Activated CD4-positive, alpha-beta T cell treated with anti-CD3 and anti-CD28 coated beads for 1 hour (primary cell): ENCODE measurements around the gene GRK5.
"Not testable (repeated sequence)": the region's sequence is repeated elsewhere in the genome, so short reads cannot be mapped to it uniquely, and the experiment has no call there.

ENCODE experiments used
- DNase-seq: peaks from one replicate; pipeline ENCODE4 v3.0.0-alpha.2; 2020

GRK5 gene

DNA sequence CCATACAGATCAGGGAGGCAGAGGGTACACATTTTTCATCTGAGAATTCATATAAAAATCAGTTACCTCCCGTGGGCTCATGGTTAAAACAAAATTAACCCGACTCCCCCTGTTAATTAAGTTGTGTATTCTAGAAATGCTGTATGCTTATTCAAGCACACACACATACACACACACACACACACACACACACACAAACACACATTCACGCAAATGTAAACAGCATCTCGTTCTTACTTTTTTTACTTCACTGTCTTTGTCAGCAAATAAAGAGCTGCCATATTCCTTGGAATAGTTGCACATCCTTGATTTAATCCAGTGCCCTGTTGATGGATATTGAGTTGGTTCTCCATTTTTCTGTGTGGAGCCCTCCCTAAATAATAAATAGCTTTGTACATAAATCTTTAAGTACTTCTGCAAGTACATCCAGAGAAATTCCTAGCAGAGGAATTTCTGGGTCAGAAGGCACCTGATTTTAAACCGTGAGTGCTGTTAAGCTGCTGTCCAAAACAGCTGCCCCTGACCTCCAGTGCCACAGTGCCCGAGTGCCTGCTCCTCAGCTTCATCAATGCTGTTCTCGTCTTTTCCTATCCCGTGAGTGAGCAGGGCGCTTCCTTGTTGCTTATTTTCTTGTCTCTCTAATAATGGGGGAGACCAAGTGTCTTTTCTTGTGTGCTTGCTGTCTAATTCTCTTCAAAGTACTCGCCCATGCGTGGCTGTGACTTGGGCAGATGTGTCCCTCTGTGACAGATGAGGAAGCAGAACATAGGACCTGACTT lies 217.9 kb downstream of the GRK5 start:
- no peak for DNase-seq

DNA sequence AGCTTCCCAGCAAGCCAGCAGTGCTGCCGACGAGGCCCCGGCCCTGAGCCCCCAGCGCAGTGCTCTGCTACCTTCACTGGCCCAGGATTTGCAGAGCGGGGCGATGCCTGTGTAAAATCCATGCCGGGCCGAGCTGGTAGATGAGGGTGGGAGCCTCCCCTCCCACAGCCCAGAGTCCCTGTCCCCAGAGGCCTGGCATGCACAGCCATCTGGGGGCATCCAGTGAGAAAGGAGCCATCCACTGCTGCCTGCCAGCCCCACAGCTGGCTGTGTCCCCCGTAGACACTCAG lies 218.5 kb downstream of the GRK5 start:
- no peak for DNase-seq

DNA sequence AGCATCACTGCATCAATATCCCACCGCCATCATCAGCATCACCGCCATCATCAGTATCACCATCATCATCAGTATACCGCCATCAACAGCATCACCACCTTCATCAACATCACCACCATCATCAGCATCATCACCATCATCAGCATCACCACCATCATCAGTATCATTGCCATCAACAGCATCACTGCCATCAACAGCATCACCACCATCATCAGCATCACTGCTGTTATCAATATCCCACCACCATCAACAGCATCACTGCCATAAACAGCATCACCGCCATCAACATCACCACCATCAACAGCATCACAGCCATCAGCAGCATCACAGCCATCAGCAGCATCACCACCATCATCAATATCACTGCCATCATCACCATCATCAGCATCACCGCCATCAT lies 219.3 kb downstream of the GRK5 start:
- DNase-seq: no peak

DNA sequence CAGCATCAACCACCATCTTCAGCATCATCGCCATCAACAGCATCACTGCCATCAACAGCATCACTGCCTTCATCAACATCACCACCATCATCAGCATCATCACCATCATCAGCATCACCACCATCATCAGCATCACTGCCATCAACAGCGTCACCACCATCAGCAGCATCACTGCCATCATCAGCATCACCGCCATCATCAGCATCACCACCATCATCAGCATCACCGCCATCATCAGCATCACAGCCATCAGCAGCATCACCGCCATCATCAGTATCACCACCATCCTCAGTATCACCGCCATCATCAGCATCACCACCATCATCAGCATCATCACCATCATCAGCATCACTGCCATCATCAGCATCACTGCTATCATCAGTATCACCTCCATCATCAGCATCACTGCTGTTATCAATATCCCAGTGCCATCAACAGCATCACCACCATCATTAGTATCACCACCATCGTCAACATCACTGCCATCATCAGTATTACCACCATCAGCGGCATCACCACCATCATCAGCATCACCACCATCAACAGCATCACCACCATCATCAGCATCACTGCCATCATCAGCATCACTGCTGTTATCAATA lies 220.0 kb downstream of the GRK5 start:
- DNase-seq: no peak

DNA sequence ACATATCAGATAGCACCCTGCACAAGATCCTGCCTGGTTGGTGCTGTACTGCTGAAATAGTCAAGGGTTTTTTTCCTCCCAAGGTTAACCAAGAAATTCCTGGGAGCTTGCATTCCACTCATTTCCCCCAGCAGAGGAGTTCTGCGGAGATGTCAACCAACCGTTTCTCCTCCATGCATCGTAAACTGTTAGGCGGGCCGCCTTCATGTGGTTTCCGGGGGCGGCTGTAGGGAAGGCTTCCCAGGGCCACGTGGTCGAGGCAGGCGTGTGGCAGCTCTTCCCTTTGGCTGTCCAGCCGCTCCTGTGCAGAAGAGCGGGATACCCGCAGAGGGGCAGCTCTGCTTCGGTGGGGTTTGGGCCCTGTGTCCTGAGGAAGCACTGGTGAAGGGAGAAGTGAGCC lies 221.4 kb downstream of the GRK5 start:
- no peak for DNase-seq

DNA sequence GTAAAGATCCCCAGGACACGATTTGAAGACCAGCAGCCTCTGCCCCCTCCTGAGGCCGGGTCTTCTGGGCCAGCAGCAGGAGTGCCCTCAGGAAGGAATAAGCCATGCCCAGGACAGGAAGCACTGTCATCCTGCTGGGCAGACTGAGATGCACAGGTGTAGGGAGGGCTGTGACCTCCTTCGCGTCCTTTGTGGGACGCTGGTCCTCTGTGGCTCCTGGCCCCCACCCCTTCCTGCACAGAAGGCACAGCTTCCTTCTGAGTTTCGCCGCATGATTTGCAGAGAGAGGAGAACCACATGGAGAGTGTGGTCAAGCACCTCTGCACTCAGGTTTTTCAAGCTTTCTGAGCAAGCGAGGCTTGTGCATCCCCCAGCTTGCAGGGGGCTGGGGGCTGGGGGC lies 222.4 kb downstream of the GRK5 start:
- no peak for DNase-seq

DNA sequence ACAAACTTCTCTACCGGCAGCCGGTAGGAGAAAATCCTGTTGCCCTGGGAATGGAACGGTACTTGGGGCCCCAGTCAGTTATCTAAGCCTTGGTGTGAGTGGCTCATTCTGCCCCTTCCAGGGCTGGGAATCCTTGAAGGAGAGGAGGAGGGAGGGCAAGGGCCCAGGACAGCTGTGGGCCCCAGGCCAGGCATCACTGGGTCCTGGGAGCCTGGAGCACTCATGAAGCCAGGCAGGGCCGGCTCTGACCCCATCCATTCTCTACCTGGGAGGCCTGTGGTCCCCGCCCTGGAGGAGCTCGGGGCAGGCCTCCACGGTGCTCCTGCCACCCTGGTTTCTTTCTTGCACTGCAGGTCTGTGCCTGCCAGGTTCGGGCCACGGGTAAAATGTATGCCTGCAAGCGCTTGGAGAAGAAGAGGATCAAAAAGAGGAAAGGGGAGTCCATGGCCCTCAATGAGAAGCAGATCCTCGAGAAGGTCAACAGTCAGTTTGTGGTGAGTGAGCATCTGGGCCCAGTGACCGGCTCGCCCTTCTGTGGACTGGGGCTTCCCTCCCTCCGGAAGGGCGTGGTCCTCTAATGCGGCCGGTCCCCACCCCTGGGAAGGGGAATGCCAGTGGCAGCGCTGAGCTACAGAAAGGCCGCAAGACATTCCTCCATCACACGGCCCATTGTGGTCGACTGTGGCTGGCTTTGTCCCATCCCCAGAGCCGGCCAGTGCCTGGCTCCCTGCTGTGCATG lies 223.8 kb downstream of the GRK5 start:
- no peak for DNase-seq

DNA sequence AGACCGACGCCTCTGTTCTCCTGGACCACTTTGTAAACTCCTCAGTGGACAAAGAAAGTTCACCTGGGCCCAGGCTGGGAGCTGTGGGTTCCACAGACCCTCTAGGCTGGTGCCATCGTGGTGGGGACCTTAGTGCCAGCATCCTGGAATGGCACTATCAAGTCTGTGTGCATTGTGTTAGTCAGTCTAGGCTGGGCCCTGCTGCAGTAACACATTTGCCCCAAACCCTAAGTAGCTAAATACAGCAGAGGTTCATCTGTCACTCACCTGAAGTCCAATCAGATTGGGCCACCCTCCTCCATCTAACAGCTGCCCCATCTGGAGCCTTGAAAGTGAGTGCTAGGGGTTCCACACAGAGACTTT lies 224.4 kb downstream of the GRK5 start:
- DNase-seq: no peak

DNA sequence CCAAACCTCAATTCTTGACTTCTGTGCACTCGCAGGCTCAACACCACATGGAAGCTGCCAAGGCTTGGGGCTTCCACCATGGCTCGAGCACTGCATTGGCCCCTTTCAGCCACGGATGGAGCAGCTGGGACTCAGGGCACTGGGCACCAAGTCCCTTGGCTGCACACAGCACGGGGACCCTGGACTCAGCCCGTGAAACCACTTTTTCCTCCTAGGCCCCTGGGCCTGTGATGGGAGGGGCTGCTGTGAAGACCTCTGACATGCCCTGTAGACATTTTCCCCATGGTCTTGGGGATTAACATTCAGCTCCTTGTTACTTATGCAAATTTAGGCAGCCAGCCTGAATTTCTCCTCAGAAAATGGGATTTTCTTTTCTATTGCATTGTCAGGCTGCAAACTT lies 227.6 kb downstream of the GRK5 start:
- DNase-seq: not testable (repeated sequence)

DNA sequence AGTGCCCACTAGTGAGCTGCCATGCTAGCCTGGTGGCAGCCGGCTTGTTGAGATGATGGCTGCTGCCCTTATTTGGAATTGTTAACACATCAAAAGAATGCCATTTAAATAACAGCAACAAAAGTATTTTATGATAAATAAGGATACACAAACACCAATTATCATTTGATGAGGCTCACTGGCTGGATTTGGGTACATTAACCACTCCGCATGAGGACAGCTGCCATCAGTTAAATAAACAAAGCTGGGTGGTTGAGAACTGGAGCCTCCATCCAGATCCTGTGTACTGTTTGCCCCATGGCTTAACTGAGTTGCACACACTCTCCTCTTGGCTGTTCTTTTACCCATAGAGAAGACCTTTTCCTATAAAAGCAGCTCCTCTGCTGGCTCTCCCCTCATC lies 231.3 kb downstream of the GRK5 start:
- DNase-seq: no peak

DNA sequence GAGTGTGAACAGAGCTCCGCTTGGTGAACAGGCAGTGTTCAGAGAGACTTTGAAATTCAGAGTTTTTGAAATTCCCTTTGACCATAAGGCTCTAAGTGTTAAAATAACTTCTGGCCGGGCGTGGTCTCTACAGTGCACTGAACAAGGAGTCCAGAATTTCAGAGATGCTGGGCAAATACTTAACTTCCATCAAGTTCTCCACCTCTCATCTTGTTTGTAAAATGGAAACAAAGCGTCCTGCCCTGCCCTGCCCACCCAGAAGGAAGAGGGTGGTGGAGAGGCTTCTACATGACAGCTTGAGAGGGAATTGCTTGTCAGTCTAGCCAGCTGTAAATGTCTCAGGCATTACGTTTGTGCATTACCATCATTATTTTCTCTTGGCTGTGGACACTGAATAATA lies 232.6 kb downstream of the GRK5 start:
- DNase-seq: no peak

DNA sequence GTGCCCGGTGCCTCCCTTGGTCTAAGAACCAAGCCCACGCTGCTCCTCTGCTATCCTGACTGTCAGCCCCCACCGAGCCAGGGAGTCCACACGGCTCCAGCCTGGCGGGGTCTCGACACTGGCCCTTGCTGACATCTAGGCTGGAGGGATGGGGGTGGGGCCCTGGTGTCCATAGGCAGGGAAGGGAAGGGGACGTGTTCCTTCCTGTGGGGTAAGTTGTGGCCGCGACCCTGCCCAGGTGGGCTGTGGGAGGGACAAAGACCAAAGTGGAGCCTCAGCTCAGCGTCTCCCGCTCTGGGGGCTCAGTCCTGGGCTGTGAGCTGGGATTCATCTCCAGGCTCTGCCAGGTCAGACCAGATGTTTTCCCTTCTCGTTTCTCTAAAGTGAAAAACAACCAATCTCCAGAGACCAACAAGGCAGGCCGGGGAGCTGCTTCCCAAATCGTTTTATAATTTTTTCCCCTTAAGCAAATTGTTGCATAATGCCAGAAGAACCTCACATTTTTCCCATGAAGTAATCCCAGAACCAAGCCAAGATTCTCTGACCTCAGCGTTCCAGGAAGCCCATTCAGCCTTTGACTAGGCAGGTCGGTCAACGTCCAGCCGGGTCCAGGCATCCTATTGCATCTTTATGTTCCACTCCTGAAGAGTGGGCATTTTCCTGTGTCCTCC lies 233.9 kb downstream of the GRK5 start:
- no peak for DNase-seq

DNA sequence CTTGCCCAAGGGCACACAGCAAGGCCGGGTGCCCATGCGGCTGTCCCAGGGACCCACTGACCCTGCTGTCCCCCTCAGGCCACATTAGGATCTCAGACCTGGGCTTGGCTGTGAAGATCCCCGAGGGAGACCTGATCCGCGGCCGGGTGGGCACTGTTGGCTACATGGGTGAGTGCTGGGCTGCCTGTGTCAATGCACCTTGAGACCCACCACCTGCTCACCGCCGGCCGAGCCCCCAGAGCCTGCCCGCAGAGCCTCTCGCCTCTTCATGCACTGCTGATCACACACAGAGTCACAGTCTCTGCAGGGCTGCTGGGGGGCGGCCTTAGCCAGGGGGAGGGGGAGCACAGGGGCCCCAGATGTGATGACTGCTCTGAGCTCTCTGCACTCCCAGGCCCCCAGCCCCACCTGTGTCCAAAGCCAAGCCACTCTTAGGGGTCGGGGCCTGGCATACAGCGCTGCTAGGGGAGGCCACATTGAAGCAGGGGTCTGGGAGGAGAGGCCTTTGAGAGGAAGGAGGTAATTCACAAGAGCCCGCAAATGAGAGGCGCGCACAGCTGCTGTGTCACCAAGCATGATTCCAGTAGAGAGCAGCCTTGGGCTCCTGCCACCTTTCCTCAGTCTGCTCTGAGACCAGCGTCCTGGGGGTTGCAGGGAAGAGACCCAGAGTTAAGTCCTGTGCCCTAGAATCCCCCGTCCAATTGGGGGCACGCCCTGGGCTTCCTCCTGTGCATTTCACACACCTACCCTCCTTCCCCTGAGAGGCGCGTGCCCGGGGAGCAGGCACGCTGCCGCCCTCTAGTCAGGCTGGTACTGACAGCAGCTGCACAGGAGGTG lies 234.8 kb downstream of the GRK5 start:
- no peak for DNase-seq

DNA sequence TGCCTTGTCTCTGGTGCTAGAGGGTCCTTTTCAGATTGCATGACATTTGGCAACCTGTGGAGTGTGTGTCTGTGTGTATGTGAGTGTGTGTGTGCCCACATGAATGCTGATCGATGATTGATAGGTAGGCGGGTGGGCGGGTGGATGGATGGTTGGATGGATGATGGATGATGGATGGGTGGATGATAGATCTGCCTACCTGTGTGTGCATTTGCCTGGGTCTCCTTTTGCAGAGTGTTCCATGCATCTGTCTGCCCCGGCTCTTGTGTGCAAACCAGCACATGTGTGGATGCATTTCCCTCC lies 235.3 kb downstream of the GRK5 start:
- DNase-seq: no peak

DNA sequence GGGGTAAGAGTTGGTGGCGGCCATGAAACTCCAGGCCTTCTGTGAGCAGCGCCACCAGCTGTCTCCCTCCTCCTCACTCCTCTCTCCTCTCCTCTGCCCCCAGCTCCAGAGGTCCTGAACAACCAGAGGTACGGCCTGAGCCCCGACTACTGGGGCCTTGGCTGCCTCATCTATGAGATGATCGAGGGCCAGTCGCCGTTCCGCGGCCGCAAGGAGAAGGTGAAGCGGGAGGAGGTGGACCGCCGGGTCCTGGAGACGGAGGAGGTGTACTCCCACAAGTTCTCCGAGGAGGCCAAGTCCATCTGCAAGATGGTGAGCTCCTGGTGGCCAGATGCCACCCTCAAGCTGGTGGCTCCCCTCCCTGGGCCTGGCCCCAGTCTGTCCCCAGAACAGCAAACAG lies 236.1 kb downstream of the GRK5 start:
- no peak for DNase-seq

DNA sequence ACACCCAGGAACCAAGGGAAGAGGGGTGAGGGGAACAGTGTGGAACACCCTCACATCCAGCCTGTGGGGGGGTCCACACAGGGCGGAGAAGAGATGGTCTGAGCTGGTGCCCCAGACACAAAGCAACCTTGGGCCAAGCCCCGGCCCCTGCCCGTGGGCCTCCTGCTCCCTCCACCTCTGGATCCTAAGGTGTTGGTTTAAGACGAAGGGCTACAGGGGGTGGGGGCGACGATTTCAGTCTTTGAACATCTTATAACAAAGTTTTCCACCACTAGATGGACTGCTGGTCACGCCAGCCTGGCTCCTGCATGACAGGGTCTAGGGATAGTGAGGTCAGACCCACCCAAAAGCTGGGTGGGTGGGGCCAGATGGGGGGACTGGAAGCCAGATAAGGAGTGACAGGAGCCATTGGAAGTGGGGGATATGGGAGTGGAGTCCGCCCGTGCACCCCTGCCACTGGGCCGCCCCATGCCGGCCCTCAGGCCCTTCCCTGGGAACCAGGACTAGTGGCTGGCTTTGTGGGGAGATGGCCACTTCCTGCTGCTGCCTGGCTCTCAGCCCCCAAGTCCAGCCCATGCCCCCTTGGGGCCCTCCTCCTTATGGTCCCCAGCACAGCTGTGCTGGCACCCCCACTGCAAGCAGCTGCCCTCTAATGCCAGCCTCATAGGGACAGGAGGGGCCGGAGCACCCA lies 236.7 kb downstream of the GRK5 start:
- DNase-seq: no peak

DNA sequence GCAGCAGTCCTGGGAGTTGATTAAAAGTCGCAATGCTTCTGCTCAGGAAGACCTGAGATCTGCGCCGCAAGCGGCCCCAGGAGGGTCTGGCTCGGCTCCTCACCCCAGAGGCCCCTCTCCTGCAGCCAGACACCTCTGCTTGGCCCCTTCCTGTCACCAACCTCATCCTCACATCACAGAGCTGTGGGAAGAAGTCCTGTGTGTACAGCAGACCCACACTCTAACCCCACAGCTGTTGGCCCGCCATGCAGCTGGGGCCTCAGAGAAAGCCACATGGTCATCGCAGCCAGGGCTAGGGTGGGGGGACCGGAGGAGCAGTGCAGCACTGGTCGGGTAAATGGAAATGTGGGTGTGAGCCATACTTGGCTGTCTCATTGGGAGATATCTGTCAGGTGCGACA lies 237.5 kb downstream of the GRK5 start:
- DNase-seq: no peak

DNA sequence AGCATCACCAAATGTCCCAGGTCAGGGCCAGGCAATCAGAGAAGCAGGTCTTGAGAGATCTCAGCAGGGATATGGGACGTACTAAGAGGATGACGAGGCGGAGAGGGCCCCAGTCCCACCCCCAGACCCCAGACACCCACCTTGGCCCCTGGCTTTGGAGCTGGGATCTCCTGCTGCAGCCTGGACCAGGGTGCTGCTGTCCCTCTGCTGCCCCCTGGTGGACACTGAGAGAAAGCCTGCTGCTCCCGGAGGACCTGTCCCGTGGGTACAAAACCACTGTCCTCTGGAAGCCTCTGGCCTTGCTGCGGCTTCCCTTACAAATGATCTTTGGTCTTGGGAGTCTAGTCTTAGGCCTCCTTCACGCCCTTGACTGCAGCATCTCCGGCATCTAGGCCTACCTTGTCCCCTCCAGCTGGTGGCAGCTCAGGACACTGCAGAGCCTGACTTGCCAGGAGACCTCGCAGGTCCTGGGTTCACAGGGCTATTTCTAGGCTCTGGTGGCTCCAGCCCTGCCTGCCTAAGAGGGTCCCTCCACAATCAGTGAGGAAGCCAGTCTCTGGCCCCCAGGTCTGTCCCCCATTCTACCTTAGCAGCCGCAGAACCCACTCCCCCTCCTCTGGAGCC lies 238.1 kb downstream of the GRK5 start:
- peak; percentile 78 for DNase-seq

DNA sequence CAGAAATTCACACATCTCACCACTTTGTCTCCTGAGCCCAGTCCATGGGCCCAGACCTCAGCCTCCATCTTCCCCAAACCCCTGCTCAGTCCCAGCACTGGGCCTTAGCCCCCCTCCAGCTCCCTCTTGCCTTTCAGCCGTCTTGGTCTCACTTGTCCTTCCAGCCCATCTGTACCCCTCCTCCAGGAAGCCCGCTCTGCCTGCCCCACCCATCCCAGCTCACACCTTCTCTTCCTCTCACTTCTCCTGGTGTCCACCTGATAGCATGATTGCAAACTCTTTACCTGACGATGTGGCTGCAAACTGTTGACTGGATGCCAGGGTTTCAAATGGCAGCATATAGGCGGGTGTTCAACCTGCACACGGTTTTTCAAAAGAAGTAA lies 238.6 kb downstream of the GRK5 start:
- no peak for DNase-seq

DNA sequence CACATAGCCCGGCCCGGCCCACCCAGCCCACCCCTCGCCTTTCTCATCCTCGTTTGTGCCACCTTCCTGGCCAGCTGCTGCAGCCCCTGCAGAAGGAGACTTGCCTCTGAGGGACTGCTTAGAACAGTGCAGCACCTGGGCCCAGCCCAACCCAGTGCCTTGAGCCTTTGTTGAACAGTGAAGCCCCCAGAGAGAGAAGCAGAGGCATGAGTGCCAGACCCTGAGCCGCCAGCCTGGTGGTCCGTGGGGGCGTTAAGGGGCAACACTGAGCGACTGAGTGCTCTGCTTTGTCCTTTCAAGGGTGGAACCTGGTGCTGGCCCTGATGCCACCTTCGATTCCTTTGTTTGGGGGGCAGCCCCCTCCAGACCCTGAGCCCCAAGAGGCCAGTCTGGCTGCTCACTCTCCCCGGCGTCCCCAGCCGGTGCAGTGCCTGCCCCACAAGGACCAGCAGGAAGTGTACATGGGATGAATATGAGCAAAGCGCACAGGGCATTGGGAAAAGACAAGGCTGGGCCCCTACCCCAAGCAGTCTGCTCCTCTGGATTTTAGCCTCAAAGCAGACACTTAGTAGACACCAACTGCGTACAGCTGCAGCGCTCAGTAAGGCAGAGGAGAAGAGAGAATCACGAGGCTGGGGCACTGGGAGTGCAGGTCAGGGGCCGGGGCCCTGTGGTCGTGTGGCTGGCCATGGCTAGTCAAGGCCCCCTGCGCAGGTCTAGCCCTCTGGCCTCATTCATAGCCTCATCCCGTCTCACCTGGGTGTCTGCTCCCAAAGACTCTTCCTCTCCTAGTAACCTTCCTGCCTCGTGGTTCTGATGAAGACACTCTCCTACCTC lies 239.3 kb downstream of the GRK5 start:
- no peak for DNase-seq

DNA sequence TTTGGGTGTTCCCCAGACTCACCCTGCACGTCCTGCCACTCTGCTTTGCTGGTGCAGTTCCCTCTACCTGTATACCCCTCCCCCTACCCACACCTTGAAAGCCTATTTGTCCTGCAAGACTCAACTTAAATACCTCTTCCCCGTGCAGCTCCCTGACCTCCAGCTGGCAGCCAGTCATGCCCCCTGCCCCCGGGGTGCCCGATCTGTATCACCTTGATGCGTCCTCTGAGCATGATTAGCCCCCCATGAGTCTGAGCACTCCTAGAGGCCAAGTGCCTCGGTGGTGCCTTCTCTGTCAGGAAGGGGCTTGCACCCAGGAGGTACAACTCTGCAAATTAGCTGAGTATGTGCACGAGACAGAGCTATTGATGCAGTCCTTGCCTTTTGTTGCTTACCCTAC lies 240.1 kb downstream of the GRK5 start:
- no peak for DNase-seq
